ENCODE measurements around the gene KRTAP9-6. TPM values are rescaled to one million over a fixed set of nuclear protein-coding genes. Genes with fewer than 3 reads are reported as not detected.

KRTAP9-6 gene
- polyA plus RNA-seq, 2 of the 4 experiments (the other 2 are of a cell fraction): not detected

DNA sequence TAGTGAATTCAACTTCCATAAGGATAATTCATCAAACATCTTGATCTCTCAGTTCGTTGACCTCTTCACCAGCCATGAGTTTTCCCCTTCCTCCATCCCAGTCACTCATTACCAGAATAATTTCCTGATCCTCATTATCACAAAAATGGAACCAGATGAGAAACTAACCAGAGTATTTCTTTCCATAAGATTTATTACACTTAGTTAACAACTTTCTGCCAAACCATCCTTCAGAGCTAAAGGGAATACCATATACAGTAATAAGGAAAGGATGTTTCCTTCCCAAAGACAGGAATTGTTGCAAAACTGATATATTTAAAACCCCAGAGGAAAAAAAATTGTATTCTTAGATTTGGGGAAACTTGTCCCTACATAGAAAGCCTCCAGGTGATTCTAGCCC lies 28.8 kb downstream of the KRTAP9-6 start (continued):
- TF ChIP-seq BCL3 (IDR thresholded peaks at IDR 0.05) (no peak), HEYL (CRISPR knock-in tag; IDR thresholded peaks at IDR 0.05) (no peak), FOSL2 (IDR thresholded peaks at IDR 0.05) (no peak), FOSL2 (CRISPR knock-in tag; IDR thresholded peaks at IDR 0.05) (no peak)

GRCh38 chr17:41296846-41297245 lies 31.7 kb downstream of the KRTAP9-6 start:
- Histone ChIP-seq H3K4me1 (no peaks in the 10 kb centered on the region), H3K27ac (no peak overlapping the region), H3K9me3 (no peaks in the 10 kb centered on the region), H3K4me2 (no peak overlapping the region), H3K4me3 (no peak overlapping the region)
- ATAC-seq (no peak), FAIRE-seq (no peak), DNase-seq (ENCODE audit: low read depth in 1 of 2, low spot score in 1 of 2) (no peak)
- ChIA-PET POLR2A (no interaction called here), CTCF (no interaction called here)
- TF ChIP-seq, protein P1, sequence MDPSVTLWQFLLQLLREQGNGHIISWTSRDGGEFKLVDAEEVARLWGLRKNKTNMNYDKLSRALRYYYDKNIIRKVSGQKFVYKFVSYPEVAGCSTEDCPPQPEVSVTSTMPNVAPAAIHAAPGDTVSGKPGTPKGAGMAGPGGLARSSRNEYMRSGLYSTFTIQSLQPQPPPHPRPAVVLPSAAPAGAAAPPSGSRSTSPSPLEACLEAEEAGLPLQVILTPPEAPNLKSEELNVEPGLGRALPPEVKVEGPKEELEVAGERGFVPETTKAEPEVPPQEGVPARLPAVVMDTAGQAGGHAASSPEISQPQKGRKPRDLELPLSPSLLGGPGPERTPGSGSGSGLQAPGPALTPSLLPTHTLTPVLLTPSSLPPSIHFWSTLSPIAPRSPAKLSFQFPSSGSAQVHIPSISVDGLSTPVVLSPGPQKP (IDR thresholded peaks at IDR 0.05; ENCODE audit: low read depth, low read length): no peak
- TF ChIP-seq CTCF (IDR thresholded peaks at IDR 0.05) (no peak), ZSCAN20 (CRISPR knock-in tag; IDR thresholded peaks at IDR 0.05) (no peak), TFCP2L1 (CRISPR knock-in tag; IDR thresholded peaks at IDR 0.05) (no peak)
- WGBS (ENCODE audit: missing lambda C conversion rate): 96% methylated on average over 1 of the region's 1 CpG

- ATAC-seq (no peak), DNase-seq (ENCODE audit: low read depth in 1 of 2, low spot score in 1 of 2) (no peak), FAIRE-seq (no peak)
- Histone ChIP-seq H3K4me2 (no peak overlapping the region), H3K4me3 (no peak overlapping the region), H3K27ac (no peak overlapping the region), H3K9me3 (no peaks in the 10 kb centered on the region), H3K4me1 (no peaks in the 10 kb centered on the region)
- TF ChIP-seq POLR2AphosphoS2 (conservative IDR thresholded peaks at IDR 0.05; ENCODE audit: low read length): no peak
- no peak for TF ChIP-seq POLR2A (IDR thresholded peaks at IDR 0.05; ENCODE audit: low read length)
- no peak for TF ChIP-seq NFE2L2 (conservative IDR thresholded peaks at IDR 0.05; ENCODE audit: low read length)
- TF ChIP-seq HOXA7 (CRISPR knock-in tag; IDR thresholded peaks at IDR 0.05): no peak
- no peak for TF ChIP-seq ZC3H11A (IDR thresholded peaks at IDR 0.05)
- TF ChIP-seq, protein P2, sequence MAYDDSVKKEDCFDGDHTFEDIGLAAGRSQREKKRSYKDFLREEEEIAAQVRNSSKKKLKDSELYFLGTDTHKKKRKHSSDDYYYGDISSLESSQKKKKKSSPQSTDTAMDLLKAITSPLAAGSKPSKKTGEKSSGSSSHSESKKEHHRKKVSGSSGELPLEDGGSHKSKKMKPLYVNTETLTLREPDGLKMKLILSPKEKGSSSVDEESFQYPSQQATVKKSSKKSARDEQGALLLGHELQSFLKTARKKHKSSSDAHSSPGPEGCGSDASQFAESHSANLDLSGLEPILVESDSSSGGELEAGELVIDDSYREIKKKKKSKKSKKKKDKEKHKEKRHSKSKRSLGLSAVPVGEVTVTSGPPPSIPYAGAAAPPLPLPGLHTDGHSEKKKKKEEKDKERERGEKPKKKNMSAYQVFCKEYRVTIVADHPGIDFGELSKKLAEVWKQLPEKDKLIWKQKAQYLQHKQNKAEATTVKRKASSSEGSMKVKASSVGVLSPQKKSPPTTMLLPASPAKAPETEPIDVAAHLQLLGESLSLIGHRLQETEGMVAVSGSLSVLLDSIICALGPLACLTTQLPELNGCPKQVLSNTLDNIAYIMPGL (CRISPR knock-in tag; IDR thresholded peaks at IDR 0.05; ENCODE audit: borderline replicate concordance): no peak
- no peak for TF ChIP-seq HEYL (CRISPR knock-in tag; IDR thresholded peaks at IDR 0.05)
- no peak for TF ChIP-seq KDM5A (IDR thresholded peaks at IDR 0.05)
- no peak for TF ChIP-seq CBX2 (IDR thresholded peaks at IDR 0.05; ENCODE audit: borderline replicate concordance, low read depth)
- TF ChIP-seq PHF8 (IDR thresholded peaks at IDR 0.05; ENCODE audit: borderline replicate concordance, low read depth): no peak
- no peak for TF ChIP-seq HOXB13 (CRISPR knock-in tag; IDR thresholded peaks at IDR 0.05; ENCODE audit: low read depth)
- no peak for TF ChIP-seq GATA3 (IDR thresholded peaks at IDR 0.05; ENCODE audit: borderline replicate concordance)
- TF ChIP-seq SMC3 (IDR thresholded peaks at IDR 0.05): no peak
- no peak for TF ChIP-seq CHD2 (IDR thresholded peaks at IDR 0.05; ENCODE audit: low read length, partially characterized antibody)
- TF ChIP-seq NPAS2 (CRISPR knock-in tag; IDR thresholded peaks at IDR 0.05; ENCODE audit: borderline replicate concordance): no peak
- no peak for TF ChIP-seq JUN (IDR thresholded peaks at IDR 0.05)
- 76% methylated on average over 20 of the region's 20 CpGs for WGBS (ENCODE audit: missing lambda C conversion rate)
- CTCF ChIA-PET: interaction anchor here (0.7 kb wide), 1 partner anchor 18 kb away, joined by 3 read pairs; no protein-coding TSS in a partner anchor
- POLR2A ChIA-PET: no interaction called here
Observed at GRCh38 chr17:41298458-41299135, 33.4 kb downstream of the KRTAP9-6 start.
